Endothelial cell of hepatic sinusoid (primary cell): Measurements from ENCODE around the gene UBAC1.
"Not testable (repeated sequence)": the region's sequence is repeated elsewhere in the genome, so short reads cannot be mapped to it uniquely, and the experiment has no call there.

Source experiments
- in situ Hi-C: cut with HindIII; loops from 2 replicates; pipeline ENCODE4 v1.10.0; 2017; ENCODE audit warnings: low sequenced_read_pairs

Gene UBAC1

DNA sequence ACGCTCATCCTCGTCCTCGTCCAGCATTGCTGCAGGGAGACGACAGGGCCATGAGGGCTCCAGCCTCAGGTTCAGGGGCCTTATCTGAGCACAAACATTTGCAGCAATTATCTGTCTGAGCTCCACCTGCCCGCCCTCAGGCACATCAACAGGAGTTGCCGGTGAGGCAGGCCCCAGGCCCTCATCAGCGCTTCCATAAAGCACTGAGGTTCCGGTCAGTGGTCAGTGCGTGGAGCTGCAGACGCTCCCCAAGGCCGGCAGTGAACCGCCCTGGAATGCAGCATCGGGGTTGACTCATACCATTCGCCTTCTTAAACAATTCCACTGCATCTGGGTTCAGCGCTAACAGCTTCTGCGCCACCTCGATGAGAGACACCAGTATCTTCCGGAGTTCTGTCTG is 15.2 kb downstream of the UBAC1 start:
- in situ Hi-C loops, result no loop called here

DNA sequence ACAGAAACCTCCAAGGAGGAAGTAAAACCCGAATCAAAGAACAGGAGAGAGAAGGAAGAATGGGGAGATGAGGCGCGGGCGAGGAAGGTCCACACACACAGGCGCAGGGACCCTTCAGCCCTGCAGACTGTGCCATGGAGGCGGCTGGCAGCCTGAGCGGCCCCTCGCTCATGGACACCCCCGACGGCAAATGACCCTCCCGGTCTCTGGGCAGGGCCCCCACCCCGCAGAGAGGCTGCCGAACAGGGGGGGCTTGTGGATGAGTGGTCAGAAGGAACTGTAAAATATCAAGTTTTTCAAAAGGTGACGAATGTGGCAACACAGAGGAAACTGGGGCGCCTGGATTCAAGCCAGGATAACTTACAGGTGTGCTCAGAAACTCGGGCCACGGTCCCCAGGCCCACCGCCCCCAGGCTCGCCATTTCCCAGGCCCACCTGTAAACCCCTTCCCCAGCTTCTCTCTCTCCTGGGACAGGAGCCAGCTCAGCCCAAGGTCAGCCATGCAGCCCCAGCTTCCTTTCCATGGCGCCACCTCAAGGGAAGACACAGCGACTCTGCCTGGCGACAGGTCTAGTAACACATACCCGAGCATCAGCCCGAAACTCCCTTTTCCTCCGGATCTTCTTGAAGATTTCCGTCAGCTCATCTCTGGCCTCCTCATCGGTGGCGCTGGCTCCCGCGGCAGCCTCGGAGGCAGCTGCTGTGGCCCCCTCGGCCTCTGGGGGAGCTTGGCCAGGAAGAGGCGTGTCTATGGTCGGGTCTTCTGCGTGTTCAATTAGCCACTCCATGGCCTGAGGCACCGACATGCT is 16.5 kb downstream of the UBAC1 start:
- in situ Hi-C loops, result no loop called here

DNA sequence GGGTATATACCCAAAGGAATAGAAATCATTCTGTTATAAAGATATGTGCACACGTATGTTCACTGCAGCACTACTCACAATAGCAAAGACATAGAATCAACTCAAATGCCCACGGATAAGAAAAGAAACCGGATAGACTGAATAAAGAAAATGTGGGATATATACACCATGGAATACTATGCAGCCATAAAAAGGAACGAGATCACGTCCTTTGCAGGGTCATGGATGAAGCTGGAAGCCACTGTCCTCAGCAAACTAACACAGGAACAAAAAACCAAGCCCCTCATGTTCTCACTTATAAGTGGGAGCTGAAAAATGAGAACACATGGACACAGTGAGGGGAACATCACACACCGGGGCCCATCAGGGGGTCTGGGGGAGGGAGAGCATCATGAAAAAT is 17.6 kb downstream of the UBAC1 start:
- in situ Hi-C loops, result not testable (repeated sequence)

DNA sequence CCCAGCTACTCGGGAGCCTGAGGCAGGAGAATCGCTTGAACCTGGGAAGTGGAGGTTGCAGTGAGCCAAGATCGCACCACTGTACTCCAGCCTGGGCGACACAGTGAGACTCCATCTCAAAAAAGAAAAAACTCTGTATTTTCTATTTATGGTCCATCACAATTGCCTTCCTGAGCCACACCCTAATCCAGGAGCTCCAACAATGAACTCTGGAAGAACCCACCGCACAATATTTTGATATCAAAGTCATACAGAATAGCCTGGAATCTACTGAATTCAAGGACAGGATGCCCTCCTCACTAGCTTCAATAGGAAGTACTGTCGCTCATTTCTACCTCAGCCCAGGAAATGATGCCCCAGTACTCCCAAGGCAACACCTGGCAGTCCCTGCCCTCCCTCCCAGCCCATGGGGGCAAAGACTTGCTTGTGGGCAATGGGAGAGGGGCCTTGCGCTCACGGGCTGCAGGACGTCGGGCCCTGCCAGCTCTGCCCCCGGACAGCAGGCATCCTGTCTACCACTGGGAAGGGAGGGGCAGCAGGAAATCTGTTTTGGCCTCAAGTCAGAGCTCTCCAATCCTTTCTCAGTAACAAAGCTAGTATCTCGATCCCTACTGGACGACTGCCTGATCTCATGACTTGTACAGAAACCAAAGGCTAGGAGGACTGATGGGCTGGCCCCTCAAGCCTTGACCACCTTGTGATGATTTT is 19.7 kb downstream of the UBAC1 start:
- in situ Hi-C loops, result no loop called here

- in situ Hi-C loops, result no loop called here
Observed at GRCh38 chr9:135939351-135940265, 21.6 kb downstream of the UBAC1 start.

DNA sequence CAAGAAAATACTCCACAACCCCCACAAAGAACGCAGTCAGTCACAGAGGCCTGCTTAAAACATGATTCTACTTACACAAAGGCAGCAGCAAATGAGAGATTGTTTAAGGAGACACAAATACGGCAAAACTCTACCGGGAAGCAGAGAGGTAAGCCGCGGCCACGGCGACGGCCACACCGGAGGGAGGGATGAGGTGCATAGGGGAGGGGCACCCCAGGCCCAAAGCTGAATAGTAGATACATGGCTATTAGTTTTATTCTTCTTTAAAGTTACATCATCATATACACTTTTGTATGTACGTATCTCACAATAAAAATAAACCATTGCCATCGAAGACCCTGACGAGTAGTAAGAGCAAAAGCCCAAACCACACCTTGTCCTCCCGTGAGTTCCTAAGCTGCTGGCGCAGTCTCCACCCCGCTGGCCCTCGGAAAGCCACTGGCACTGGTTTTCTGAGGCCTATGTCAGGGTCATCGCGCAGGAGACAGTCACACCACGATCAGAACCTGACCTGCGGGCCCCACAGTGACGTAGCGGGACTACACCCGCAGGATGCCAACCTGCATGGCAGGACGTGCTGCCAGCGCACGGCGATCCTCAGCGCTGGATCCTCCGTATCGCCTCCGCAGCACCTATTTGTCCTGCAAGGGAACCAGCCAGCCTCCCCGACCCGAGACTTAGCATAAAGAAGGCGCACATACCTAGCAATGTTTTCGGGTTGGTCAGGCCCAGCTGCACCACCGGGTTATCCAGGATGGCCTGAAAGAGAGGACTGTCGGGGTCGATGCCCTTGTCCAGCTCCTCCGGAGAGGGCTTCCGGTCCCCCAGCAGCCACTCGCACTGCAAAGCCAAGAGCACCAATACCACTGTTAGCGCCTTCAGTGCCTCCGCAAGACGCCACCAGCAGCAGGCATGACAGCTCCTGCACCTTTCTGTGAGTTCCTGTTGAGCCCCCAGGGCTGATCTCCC is 23.4 kb downstream of the UBAC1 start:
- in situ Hi-C loops, result no loop called here

GRCh38 chr9:135933114-135933513 is 28.1 kb downstream of the UBAC1 start:
- in situ Hi-C loops, result no loop called here

GRCh38 chr9:135932656-135933055 is 28.5 kb downstream of the UBAC1 start:
- in situ Hi-C loops, result no loop called here

DNA sequence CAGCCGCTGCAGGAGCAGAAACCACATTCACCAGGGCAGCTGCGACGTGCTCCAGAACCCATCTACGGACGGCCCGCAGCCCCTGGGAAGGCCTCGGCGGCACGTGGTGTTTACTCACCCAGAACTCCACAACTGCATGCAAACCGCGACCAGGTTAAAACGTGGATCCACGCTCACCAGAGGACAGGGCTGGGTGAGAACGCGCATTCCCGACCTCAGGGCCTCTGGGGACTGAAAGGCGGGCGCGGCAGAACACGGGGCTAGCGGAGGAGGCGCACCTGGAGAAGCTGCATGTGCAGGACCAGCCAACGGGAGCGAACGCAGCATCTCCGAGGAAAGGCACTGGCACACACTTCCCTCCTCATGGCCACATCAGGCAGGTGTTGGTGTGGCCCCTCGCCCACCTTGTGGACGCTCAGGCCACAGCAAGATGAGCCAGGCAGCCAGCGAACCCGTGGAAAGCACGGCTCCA is 29.8 kb downstream of the UBAC1 start:
- in situ Hi-C loops, result no loop called here

DNA sequence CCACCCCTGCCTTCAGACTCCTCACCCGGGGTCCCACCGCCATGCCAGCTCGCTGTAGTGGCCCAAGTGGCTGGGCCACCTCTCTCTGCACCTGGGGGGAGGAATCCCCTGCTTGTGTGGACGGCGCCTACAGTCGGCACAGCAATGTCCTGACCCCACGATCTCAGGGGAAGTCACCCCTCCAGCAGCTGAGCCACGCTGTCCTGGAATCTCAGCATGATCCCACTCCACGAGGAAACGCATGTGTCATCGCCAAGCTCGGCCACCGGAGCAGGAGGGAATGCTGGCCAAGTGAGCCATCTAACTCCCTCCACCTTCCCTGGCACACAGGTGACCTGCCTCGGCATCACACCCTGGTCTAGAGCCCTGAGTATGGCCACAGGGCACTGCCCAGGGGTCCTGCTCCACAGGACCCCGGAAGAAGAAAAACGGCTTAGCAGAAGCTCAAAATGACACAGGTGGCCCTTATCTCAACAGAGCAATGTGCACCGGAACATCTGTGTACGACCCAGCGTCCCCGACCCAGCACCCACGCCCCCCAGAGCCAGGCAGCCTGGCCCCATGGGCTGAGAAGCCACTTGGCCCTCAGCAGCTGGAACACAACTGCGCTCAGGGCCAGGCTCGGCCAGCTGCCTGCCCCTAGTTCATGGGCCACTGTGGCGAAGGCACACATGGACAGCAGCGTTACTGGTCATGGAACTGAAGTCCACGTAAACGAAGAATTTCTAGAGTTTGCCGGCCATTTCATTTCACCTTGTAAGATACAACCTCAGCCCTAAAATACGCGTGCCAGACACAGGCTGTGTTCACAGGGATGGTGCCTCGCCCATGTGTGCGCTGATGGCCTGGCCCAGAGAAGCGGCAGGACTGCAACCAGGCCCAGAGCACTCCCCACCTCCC is 30.5 kb downstream of the UBAC1 start:
- in situ Hi-C loops, result no loop called here

- in situ Hi-C loops, result no loop called here
Observed at GRCh38 chr9:135929656-135930445, 31.3 kb downstream of the UBAC1 start.

- in situ Hi-C loops, result no loop called here
Observed at GRCh38 chr9:135928731-135929655, 32.2 kb downstream of the UBAC1 start.

DNA sequence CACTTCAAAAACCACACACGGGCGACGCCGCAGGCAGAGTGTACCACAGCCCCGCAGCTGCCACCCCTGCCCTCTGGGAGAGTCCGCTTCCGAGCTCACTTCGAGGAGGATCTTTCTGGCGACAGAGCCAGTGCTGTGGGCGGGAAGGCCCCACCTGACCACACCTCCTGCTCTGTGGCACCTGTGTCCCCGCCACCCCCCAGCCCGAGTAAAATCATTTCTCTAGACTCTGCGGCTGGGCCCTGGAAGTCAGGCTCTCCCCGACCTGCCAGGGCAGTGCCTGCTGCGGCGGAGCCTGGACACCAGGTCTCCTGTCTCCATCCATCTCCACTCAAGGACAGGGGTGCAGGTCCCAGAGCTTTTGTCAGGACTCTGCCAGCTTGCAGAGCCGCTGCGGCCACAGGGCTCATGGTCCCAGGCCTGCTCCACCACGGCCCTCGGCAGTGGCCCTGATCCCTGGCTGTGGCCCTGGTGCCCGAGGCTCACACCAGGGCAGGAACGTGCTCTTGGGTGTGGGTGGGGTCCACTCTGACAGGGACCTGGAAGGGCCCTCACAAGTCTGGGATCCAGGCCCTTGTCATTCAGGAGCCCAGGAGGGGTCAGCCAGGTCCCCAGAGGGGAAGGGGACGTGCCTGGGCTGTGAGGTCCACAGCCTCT is 33.0 kb downstream of the UBAC1 start:
- in situ Hi-C loops, result no loop called here

DNA sequence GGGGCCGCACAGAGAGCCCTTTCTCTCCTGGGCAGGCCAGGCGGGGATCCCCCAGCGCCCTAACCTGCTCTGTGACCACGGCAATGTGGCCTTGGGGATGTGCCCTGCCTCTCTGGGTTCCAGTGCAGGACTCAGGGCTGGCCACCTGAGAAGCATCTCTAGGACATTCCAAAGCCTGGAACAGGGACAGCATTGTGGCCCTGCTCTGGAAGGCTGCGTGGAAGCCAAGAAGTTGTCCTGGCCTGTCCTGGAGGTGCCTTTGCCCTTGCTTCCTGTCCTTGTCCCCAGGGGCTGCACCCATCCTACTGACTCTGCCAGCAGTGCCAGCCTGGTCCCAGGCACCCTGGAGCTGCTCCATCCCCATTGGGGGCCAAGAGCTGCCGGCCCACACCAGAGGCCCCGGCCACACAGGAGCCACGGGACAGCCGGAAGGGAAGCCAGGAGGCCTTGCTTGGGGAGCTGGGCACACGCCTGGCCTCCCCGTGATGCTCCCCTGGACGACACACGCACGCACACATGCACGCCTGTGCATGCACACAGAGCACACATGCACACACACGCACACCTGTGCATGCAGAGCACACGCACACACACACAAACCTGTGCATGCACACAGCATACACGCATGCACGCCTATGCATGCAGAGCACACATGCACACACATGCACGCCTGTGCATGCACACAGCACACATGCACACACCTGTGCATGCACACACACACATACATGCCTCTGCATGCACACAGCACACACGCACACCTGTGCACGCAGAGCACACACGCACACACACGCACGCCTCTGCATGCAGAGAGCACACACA is 33.8 kb downstream of the UBAC1 start:
- in situ Hi-C loops, result no loop called here

- in situ Hi-C loops, result no loop called here
Observed at GRCh38 chr9:135926402-135927194, 34.6 kb downstream of the UBAC1 start.
